CMK (cell line): ENCODE data around the gene SPG7.

Experiments
- DNase-seq: peaks from one replicate; pipeline ENCODE4 v3.0.0-alpha.2; 2010; ENCODE audit warnings: low read depth

SPG7 gene

DNA sequence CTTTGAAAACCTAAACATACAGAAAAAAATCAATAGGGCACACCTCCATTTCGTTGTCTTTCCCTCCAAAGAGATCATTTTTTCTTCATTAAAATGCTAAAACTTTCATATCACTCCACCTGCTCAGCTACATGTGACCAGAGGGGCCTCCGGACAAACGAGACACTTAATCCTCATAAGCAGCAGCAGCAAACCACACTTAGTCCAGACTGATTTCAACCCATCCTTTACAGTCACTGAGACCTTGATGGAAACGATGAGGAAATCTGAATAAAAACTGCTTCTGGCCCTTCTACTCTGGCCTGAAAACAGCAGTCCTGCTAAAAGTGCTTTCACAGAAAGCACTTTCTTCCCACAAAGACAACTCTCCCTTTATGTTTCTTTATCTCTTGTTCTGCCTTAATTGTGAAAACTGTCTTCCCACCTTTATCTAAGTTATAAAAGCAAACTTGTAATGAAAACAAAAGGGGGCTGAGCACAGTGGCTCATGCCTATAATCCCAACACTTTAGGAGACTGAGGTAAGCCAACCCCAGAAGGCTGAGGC, 22.4 kb upstream of the SPG7 start:
- no peak for DNase-seq

DNA sequence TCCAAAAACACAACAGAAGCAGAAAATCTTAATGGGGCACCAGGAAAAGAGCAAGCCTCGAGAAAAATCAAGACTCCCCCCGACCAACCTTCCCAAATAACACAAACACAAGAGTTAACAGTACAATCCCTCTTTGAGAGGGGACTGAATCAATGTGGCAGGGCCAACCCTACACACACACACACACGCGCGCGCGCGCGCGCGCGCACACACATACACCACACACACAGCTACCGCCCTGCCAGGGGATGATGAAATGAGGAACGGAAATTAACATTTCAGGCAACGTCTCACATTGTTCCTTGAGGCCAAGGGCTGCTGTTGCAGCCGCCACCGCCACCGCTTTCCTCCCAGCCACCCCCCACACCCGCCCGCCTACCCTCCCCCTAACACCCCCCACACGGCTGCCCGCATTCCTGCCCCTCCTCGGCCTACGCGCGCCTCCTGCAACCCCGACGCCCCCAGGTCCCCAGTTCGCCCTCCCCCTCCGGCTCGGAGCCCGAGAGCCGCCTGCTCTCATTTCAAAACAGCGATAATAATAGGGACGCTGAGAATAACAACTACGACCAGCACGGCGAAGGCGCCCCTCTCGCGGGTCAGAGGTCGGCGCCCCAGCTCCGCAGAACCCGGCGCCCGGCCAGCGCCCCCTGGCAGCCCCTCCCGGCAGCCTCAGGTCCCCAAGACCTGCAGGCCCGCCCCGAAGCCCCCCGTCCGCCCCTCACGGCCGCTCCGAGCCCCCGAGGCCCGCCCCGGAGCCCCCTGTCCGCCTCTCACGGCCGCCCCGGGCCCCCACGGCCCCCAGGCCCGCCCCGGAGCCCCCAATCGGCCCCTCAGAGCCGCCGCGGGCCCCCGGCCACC, 18.9 kb upstream of the SPG7 start:
- peak; percentile 82 for DNase-seq

- no peak for DNase-seq
Measured at GRCh38 chr16:89489898-89490438, 18.2 kb upstream of the SPG7 start.

DNA sequence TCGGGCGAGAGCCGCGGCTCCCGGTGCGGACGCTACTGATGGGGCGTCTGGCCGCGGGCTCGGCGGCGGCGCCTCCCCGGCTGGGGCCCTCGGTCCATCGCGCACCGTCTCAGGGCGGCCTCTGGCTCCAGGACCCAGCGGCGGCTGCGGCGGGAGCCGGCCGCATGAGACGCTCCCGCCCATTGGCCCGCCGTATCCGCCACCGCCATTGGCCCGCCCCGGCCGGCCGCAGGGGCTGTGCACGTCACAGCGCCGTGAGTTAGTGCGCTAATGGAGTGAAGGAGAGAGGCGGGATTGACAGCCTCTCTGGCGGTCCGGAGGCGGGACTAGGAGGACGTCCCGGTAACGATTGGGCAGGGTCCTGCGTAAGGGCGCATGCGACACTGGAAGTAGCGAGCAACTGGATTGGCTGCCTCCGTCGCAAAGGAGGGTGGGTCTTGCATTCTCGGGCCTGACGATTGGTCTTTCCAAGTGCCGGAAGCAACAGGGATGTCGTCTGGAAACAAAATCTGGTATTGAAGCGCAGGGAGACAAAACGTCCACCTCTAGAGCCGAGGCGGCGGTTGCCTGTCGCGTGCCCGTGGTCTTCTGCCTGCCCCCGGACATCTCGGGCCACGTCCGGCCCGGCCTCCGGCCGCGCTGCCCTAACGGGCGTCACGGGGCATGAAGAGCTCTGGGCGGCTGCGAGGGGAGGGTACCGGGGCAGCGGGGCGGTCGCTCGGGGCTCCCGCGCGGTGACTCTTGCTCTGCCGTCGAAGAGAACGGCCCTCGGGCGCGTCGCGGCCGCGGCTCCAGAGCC, 17.6 kb upstream of the SPG7 start, which contains the start of gene ANKRD11:
ANKRD11 (minus strand) TSS at position 123 of the 799 bp plus-strand sequence. CDS start 173,542 bp downstream, outside the sequence.
- peak; percentile 98 for DNase-seq

- no peak for DNase-seq
Measured at GRCh38 chr16:89491238-89491869, 16.8 kb upstream of the SPG7 start.

DNA sequence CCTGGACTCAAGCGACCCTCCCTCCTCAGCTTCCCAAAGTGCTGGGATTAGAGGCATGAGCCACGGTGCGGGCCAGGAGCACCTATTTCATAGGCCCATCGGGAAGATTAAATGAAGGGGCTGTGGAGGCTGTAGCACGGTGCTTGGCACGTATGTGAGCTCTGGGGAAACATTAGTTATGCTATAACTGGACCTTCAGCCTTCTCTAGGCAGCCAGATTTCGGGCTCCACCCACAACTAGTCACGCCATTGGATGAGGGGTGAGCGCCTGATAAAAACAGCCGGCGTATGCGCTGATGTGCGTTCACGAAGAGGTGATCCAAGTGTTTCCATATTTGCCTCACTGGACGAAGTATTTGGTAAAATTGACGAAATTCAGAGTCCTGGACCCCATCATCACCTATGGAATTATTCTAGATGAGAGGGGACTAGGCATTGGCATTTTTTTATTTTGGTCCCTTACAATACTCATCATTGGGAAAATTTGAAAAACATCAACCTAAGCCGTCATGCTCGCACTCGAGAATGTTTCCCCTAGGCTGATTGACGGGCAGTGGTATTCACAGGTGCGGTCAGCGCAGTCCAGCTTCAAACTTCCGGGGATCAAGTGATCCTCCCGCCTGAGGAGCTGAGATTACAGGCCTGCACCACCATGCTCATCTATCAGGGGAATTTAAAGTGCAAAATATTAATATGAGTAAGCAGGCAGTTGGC, 16.1 kb upstream of the SPG7 start:
- DNase-seq, result no peak

DNA sequence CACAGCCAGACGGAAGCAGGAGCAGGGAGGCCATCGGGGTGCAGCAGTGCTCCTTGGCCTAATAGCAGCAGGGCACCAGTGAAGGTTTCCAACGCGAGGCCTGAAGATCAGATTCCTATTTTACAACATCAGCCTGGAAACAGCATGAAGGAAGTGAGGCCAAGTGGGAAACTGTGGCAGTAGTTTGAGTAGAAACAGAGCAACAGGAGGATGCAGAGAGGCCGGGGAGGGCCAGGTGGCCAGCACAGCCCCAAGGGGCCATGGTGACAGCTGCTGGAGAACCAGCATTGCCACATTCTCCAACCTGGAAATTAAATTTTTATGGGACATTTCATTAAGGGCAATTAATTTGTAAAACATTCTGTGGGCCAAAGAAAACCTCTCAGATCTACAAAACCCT, 14.4 kb upstream of the SPG7 start:
- DNase-seq, result no peak

GRCh38 chr16:89495121-89495520, 13.1 kb upstream of the SPG7 start:
- DNase-seq, result no peak

DNA sequence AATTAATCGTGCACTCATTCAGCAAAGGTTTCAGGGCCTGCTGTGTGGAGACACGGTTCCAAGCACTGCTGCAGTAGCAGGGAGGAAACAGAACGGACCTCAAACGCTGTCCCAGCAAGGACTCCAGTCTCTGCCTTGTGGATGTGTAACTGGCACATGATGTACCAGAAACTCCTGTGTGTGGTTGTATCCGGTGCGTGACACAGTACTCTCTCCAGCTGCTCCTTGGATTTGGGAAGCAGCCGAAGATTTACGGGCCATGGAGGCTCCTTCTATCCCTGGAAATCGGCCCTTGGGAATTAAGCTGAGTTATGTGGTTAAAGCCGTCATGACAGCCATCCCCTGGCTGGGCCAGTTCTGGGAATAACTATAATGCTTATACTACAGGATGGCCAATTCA, 9.4 kb upstream of the SPG7 start:
- no peak for DNase-seq

- DNase-seq, result no peak
Measured at GRCh38 chr16:89499767-89500166, 8.4 kb upstream of the SPG7 start.

DNA sequence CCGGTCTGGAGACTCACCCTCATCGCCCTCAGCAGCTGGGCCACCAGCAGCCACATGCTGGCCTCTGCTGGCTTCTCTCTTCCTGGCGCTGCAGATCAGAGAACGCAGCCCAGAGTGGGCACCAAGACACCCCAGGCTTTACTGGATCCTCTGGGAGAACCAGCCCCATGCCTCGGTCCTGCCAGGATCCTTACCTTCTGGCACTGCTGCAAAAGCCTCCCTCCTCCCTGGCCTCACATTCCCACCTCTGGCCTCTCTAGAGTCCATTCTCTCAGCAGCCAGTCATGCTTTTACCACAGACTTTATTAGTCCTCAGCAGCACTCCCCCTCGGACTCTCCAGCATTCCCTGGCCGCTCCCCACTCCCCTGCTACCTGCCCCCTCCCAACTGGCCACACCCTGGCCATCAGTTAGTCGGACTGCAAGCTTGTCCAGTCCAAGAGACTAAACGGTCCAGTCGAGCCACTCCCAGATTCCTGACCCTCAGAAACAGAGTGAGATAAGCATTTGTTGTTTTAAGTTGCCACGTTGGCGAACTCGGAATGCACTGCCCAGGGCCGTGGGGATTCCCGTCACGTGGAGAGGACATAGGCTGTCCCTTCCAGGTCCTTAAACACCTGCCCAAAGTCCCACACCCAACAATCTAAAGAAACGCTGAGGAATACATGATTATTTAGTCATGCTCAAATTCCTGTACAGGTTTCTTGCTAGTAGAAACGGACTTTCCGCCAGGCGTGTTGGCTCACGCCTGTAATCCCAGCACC, 5.9 kb upstream of the SPG7 start:
- DNase-seq, result no peak

GRCh38 chr16:89504091-89504490, 4.1 kb upstream of the SPG7 start:
- DNase-seq, result no peak

GRCh38 chr16:89505204-89506112, 2.7 kb upstream of the SPG7 start:
- DNase-seq, result peak; percentile 94

DNA sequence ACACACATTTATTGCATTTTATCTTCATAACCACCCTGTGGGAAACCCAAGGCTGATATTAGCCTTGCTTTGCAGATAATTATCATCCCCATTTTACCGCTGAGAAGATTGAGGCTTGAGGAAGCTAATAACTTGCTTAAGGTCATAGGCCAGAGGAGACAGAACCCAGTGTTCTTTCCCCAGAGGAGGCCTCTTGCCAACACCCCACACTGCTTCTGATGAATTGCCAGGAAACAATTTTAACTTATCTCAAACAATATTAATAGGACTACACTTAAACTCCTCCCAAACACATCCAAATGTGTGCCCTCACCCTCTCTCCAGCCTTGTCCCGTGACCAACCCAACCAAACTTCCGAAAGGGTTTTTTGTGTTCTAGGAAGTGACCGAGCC, 2.1 kb upstream of the SPG7 start:
- DNase-seq, result no peak

DNA sequence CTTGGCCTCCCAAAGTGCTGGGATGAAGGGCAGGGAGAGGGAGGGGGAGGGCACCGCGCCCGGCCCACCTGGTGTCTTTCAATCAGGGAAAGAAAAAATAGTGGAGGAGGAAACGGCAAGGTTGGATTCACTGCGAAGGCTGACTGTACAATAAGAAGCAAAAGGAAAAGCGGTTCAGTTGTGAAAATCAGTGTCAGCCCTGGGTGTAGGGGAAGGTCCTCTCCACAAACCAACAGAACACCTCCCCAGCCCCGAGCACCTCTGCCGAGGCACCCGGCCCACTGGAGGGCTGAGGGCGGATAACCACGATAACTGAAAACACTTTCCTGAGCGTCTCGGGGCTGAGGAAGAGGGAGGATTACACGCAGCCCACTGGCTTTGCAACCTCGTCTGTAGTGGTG, 1.4 kb upstream of the SPG7 start:
- DNase-seq, result no peak

GRCh38 chr16:89507214-89507833, 879 bp upstream of the SPG7 start:
- DNase-seq, result no peak

DNA sequence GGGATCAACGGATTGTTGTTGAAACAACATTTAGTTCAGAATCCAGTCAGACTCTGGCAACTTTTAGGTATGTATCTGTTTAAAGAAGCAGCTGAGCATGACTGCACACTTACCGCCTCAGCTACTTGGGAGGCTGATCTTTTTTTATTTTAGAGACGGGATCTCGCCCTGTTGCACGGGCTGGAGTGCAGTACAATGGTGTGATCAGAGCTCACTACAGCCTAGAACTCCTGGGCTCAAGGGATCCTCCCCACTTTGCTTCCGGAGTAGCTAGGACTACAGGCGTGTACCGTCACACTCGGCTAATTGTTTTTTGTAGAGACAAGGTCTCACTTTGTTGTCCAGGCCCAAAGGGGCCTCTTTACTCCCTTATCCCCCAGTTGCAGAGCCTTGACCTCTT, 2.3 kb downstream of the SPG7 start:
- DNase-seq, result no peak

GRCh38 chr16:89511374-89511773, 3.2 kb downstream of the SPG7 start:
- no peak for DNase-seq

GRCh38 chr16:89512453-89512852, 4.2 kb downstream of the SPG7 start:
- DNase-seq, result no peak
